ENCODE data around the gene CBR3.

CBR3 gene

DNA sequence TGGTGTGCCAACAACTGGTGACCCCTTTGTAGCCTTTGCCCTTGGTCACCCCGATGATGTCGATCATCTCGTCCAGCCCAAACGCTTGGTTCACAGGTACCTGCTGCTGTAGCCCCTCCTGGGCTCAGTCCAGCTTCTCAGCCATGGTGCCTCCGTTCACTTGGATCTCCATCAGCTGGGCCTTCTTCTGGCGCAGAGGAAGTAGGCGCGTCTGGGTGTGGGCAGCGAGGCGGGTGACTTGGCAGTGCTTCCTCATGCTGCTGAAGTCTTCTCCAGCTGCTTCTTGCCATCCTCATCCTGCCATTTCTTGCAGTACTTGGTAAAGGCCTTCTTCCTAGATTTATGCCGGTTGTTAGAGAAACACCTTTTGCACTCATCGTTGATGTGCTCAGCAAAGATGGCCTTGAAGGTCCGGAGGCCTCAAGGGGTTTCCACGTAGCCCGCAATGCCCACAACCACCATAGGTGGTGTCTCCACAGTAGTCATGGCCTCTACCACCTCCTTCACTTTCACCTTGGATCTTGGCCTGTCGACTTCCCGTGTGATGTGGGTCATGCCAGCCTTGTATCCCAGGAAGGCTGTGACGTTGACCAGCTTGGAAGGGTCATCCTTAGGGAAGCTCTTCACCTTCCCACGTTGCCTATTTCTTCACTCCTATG, 34.7 kb downstream of the CBR3 start:
- H3K4me1 ChIP-seq (ENCODE audit: control insufficient read depth, insufficient read depth, low read length) = peaks cover under 1% of the 10 kb centered on the region
- H3K36me3 ChIP-seq (ENCODE audit: control insufficient read depth in 2 of 2, insufficient read depth in 1 of 2, low read length in 2 of 2) = peaks cover 9 to 12% of the 10 kb centered on the region in 2 experiments; a peak in 2 of 3 replicates
- no peak overlapping the region for H3K27ac ChIP-seq (ENCODE audit: extremely low read depth, low read depth, low read length)
- H3K4me3 ChIP-seq (ENCODE audit: low read depth, low read length) = no peak overlapping the region
- no peak for TF ChIP-seq ZNF549 (tag by site-specific recombination; IDR thresholded peaks at IDR 0.05)
- TF ChIP-seq ZNF112 (tag by site-specific recombination; IDR thresholded peaks at IDR 0.05) = no peak
- no peak for TF ChIP-seq ZNF184 (tag by site-specific recombination; IDR thresholded peaks at IDR 0.05)
- TF ChIP-seq, protein P1, sequence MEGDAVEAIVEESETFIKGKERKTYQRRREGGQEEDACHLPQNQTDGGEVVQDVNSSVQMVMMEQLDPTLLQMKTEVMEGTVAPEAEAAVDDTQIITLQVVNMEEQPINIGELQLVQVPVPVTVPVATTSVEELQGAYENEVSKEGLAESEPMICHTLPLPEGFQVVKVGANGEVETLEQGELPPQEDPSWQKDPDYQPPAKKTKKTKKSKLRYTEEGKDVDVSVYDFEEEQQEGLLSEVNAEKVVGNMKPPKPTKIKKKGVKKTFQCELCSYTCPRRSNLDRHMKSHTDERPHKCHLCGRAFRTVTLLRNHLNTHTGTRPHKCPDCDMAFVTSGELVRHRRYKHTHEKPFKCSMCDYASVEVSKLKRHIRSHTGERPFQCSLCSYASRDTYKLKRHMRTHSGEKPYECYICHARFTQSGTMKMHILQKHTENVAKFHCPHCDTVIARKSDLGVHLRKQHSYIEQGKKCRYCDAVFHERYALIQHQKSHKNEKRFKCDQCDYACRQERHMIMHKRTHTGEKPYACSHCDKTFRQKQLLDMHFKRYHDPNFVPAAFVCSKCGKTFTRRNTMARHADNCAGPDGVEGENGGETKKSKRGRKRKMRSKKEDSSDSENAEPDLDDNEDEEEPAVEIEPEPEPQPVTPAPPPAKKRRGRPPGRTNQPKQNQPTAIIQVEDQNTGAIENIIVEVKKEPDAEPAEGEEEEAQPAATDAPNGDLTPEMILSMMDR (tag by site-specific recombination; IDR thresholded peaks at IDR 0.05) = peak; percentile 28; the same call in 1 of the 2 replicates
- ChIA-PET POLR2A (no interaction called here), CTCF (interaction anchor here (0.6 kb wide), 1 partner anchor 668 kb away, joined by 4 read pairs; no protein-coding TSS in a partner anchor)
- no peaks in the 10 kb centered on the region for H3K9me3 ChIP-seq (ENCODE audit: control insufficient read depth, insufficient read depth, low read depth, low read length)

DNA sequence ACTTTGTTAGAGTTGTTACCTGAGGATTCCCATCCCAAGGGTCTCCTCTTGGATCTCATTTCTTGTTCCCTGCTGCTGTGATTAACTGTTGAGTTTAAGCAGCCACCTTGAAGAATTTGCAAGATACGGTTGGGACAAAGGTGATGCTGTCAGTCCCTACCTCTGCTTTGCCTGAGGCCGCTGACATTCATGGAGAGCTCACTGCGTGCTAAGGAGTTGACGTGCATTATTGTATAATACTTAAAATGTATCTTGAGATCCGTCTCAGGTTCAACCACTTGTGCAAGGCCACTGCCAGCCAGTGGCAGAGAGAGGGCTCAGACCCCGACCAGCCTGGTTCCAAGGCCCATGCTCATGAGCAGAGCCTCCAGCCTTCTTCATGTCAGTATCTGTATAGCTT, 35.9 kb downstream of the CBR3 start:
- no peak overlapping the region for H3K4me3 ChIP-seq (ENCODE audit: low read depth, low read length)
- no peaks in the 10 kb centered on the region for H3K9me3 ChIP-seq (ENCODE audit: control insufficient read depth, insufficient read depth, low read depth, low read length)
- ChIA-PET CTCF (interaction anchor here (0.6 to 0.7 kb wide), 2 partner anchors 33 to 112 kb away, joined by 3 to 4 read pairs; no protein-coding TSS in a partner anchor), POLR2A (interaction anchor here (0.8 kb wide), 1 partner anchor 13 kb away, joined by 3 read pairs; no protein-coding TSS in a partner anchor)
- peaks cover 6 to 12% of the 10 kb centered on the region in 2 experiments; a peak in 2 of 3 replicates for H3K36me3 ChIP-seq (ENCODE audit: control insufficient read depth in 2 of 2, insufficient read depth in 1 of 2, low read length in 2 of 2)
- no peaks in the 10 kb centered on the region for H3K4me1 ChIP-seq (ENCODE audit: control insufficient read depth, insufficient read depth, low read length)
- H3K27ac ChIP-seq (ENCODE audit: extremely low read depth, low read depth, low read length) = no peak overlapping the region
- TF ChIP-seq SALL2 (tag by site-specific recombination; IDR thresholded peaks at IDR 0.05; ENCODE audit: borderline replicate concordance) = no peak
- no peak for TF ChIP-seq MZF1 (tag by site-specific recombination; IDR thresholded peaks at IDR 0.05; ENCODE audit: borderline replicate concordance)
- TF ChIP-seq, protein P2, sequence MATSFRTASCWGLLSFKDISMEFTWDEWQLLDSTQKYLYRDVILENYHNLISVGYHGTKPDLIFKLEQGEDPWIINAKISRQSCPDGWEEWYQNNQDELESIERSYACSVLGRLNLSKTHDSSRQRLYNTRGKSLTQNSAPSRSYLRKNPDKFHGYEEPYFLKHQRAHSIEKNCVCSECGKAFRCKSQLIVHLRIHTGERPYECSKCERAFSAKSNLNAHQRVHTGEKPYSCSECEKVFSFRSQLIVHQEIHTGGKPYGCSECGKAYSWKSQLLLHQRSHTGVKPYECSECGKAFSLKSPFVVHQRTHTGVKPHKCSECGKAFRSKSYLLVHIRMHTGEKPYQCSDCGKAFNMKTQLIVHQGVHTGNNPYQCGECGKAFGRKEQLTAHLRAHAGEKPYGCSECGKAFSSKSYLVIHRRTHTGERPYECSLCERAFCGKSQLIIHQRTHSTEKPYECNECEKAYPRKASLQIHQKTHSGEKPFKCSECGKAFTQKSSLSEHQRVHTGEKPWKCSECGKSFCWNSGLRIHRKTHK (tag by site-specific recombination; IDR thresholded peaks at IDR 0.05) = no peak
- TF ChIP-seq, protein P3, sequence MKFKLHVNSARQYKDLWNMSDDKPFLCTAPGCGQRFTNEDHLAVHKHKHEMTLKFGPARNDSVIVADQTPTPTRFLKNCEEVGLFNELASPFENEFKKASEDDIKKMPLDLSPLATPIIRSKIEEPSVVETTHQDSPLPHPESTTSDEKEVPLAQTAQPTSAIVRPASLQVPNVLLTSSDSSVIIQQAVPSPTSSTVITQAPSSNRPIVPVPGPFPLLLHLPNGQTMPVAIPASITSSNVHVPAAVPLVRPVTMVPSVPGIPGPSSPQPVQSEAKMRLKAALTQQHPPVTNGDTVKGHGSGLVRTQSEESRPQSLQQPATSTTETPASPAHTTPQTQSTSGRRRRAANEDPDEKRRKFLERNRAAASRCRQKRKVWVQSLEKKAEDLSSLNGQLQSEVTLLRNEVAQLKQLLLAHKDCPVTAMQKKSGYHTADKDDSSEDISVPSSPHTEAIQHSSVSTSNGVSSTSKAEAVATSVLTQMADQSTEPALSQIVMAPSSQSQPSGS (tag by site-specific recombination; IDR thresholded peaks at IDR 0.05; ENCODE audit: low read depth) = no peak
- no peak for TF ChIP-seq KLF1 (tag by site-specific recombination; IDR thresholded peaks at IDR 0.05)
- TF ChIP-seq ZNF175 (tag by site-specific recombination; IDR thresholded peaks at IDR 0.05) = no peak
- no peak for TF ChIP-seq ZNF561 (tag by site-specific recombination; IDR thresholded peaks at IDR 0.05; ENCODE audit: borderline replicate concordance)
- no peak for TF ChIP-seq ZNF747 (tag by site-specific recombination; IDR thresholded peaks at IDR 0.05)
- no peak for TF ChIP-seq ZNF837 (tag by site-specific recombination; IDR thresholded peaks at IDR 0.05)
- TF ChIP-seq, protein P4, sequence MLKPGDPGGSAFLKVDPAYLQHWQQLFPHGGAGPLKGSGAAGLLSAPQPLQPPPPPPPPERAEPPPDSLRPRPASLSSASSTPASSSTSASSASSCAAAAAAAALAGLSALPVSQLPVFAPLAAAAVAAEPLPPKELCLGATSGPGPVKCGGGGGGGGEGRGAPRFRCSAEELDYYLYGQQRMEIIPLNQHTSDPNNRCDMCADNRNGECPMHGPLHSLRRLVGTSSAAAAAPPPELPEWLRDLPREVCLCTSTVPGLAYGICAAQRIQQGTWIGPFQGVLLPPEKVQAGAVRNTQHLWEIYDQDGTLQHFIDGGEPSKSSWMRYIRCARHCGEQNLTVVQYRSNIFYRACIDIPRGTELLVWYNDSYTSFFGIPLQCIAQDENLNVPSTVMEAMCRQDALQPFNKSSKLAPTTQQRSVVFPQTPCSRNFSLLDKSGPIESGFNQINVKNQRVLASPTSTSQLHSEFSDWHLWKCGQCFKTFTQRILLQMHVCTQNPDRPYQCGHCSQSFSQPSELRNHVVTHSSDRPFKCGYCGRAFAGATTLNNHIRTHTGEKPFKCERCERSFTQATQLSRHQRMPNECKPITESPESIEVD (tag by site-specific recombination; IDR thresholded peaks at IDR 0.05) = no peak
- TF ChIP-seq SCRT2 (tag by site-specific recombination; IDR thresholded peaks at IDR 0.05) = no peak
- TF ChIP-seq ZNF776 (tag by site-specific recombination; IDR thresholded peaks at IDR 0.05; ENCODE audit: borderline replicate concordance) = no peak
- no peak for TF ChIP-seq ZNF777 (tag by site-specific recombination; IDR thresholded peaks at IDR 0.05; ENCODE audit: borderline replicate concordance)
- no peak for TF ChIP-seq ZFHX2 (tag by site-specific recombination; conservative IDR thresholded peaks at IDR 0.05)
- TF ChIP-seq GFI1B (tag by site-specific recombination; IDR thresholded peaks at IDR 0.05) = no peak
- TF ChIP-seq, protein P5, sequence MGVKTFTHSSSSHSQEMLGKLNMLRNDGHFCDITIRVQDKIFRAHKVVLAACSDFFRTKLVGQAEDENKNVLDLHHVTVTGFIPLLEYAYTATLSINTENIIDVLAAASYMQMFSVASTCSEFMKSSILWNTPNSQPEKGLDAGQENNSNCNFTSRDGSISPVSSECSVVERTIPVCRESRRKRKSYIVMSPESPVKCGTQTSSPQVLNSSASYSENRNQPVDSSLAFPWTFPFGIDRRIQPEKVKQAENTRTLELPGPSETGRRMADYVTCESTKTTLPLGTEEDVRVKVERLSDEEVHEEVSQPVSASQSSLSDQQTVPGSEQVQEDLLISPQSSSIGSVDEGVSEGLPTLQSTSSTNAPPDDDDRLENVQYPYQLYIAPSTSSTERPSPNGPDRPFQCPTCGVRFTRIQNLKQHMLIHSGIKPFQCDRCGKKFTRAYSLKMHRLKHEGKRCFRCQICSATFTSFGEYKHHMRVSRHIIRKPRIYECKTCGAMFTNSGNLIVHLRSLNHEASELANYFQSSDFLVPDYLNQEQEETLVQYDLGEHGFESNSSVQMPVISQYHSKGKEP (tag by site-specific recombination; IDR thresholded peaks at IDR 0.05) = no peak
- TF ChIP-seq ZNF138 (tag by site-specific recombination; IDR thresholded peaks at IDR 0.05; ENCODE audit: borderline replicate concordance) = no peak
